H1 (cell line): Measurements from ENCODE around the gene MIPOL1. TPM values are rescaled to one million over a fixed set of nuclear protein-coding genes. Genes with fewer than 3 reads are reported as not detected.

Source experiments
- FOSL1 ChIP-seq: IDR thresholded peaks from 2 replicates; pipeline ENCODE4 v1.6.1; 2011; ENCODE audit warnings: mild to moderate bottlenecking, low read depth, low read length, moderate library complexity; ENCODE audit not compliant: insufficient read depth
- GTF2F1 ChIP-seq: IDR thresholded peaks from 2 replicates; pipeline ENCODE4 v1.6.1; 2012; ENCODE audit warnings: low read depth, low read length, improper control_type of control experiment, borderline replicate concordance
- polyA plus RNA-seq, 7 experiments: library from polyadenylated mRNA; depleted of rRNA in 3 of 7; stranded (reverse) in 5 of 7; unstranded in 2 of 7; fragments of >200 nt in 5 of 7; fragments of 200-250 nt in 2 of 7; gene quantifications; 1 replicate in 5 of 7; 2 replicates in 1 of 7; 4 replicates in 1 of 7; pipeline versions ENCODE4 v1.2.1 to v1.2.3, GENCODE V29; 2011 to 2013; ENCODE audit warnings: missing spikeins in 2 of 7, mixed read lengths in 2 of 7
- total RNA-seq: library from RNA; stranded (reverse); fragmentation: NEBNext Ultra II Directional; extraction: Animal tissue kit (Norgen Biotek cat#: 25700); gene quantifications from 2 replicates; pipeline ENCODE4 v1.2.1, GENCODE V29; 2021

MIPOL1 gene
- total and polyA plus RNA-seq, 2 of the 8 experiments (the other 6 are each of a cell fraction or from before 2014, with no cell fraction given) = 2.8 to 23.9 TPM

GRCh38 chr14:37185670-37186069 lies 12.1 kb upstream of the MIPOL1 start (continued):
- TF ChIP-seq GTF2F1 = no peak
- no peak for TF ChIP-seq FOSL1
